ENCODE data around the gene DHRS12.

- TF ChIP-seq CTCF (IDR thresholded peaks at IDR 0.05; ENCODE audit: low read depth, low read length): no peak
- no peak for TF ChIP-seq EZH2phosphoT487 (IDR thresholded peaks at IDR 0.05; ENCODE audit: low read depth)
These were observed 33.1 kb upstream of the DHRS12 start for GRCh38 chr13:51837016-51837415.

Measured in OCI-LY3 (cell line).